ENCODE data around the gene OR10AD1. TPM values are rescaled to one million over a fixed set of nuclear protein-coding genes. Genes with fewer than 3 reads are reported as not detected.
A peak's percentile ranks its signal among the peaks of the same experiment; 100 is the strongest.
"Not testable (repeated sequence)": the region's sequence is repeated elsewhere in the genome, so short reads cannot be mapped to it uniquely, and the experiment has no call there.

OR10AD1 gene
- total RNA-seq, 1 experiment from 2014 or later: not detected

GRCh38 chr12:48156652-48157017 is 46.5 kb downstream of the OR10AD1 start:
- intact Hi-C loops (cut with micrococcal nuclease; ENCODE audit: unreplicated experiment): loop anchor here (1.0 to 5.0 kb wide), 3 partner anchors 49 to 462 kb away; partner anchors contain the start of gene SENP1
- Histone ChIP-seq H2AFZ (peak overlapping the region; percentile 100), H3K36me3 (ENCODE audit: low read depth) (no peaks in the 10 kb centered on the region; the same call in 1 of the 2 replicates), H3K79me2 (ENCODE audit: low read depth) (peaks cover 20% of the 10 kb centered on the region), H3K27me3 (ENCODE audit: insufficient read depth, low read depth) (no peaks in the 10 kb centered on the region), H3F3A (ENCODE audit: insufficient read depth, low read depth) (peaks cover 6% of the 10 kb centered on the region; the same call in 1 of the 2 replicates), H4K20me1 (ENCODE audit: insufficient read depth) (no peaks in the 10 kb centered on the region), H3K4me3 (peak overlapping the region; percentile 90), H3K4me2 (peak overlapping the region; percentile 98), H3K9me3 (ENCODE audit: insufficient read depth, low read depth) (no peaks in the 10 kb centered on the region), H3K27ac (no peak overlapping the region), H3K4me1 (replicated peaks; ENCODE audit: insufficient read depth) (peaks cover 7% of the 10 kb centered on the region; the same call in 1 of the 2 replicates), H3K9me2 (ENCODE audit: insufficient read depth) (no peaks in the 10 kb centered on the region)
- ChIA-PET CTCF (interaction anchor here (0.7 kb wide), 2 partner anchors 505 to 801 kb away, joined by 3 to 10 read pairs; partner anchors contain the start of gene ARF3), POLR2A (ENCODE audit: unreplicated experiment) (interaction anchor here (0.7 kb wide), 1 partner anchor 317 kb away, joined by 26 read pairs; no protein-coding TSS in a partner anchor)
- no TSS peak for BruUV-seq (replicated peaks)
- TF ChIP-seq, protein P1, sequence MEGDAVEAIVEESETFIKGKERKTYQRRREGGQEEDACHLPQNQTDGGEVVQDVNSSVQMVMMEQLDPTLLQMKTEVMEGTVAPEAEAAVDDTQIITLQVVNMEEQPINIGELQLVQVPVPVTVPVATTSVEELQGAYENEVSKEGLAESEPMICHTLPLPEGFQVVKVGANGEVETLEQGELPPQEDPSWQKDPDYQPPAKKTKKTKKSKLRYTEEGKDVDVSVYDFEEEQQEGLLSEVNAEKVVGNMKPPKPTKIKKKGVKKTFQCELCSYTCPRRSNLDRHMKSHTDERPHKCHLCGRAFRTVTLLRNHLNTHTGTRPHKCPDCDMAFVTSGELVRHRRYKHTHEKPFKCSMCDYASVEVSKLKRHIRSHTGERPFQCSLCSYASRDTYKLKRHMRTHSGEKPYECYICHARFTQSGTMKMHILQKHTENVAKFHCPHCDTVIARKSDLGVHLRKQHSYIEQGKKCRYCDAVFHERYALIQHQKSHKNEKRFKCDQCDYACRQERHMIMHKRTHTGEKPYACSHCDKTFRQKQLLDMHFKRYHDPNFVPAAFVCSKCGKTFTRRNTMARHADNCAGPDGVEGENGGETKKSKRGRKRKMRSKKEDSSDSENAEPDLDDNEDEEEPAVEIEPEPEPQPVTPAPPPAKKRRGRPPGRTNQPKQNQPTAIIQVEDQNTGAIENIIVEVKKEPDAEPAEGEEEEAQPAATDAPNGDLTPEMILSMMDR (conservative IDR thresholded peaks at IDR 0.05): no peak
- TF ChIP-seq EZH2 (IDR thresholded peaks at IDR 0.05; ENCODE audit: low read depth): no peak
- DNase-seq: no peak

DNA sequence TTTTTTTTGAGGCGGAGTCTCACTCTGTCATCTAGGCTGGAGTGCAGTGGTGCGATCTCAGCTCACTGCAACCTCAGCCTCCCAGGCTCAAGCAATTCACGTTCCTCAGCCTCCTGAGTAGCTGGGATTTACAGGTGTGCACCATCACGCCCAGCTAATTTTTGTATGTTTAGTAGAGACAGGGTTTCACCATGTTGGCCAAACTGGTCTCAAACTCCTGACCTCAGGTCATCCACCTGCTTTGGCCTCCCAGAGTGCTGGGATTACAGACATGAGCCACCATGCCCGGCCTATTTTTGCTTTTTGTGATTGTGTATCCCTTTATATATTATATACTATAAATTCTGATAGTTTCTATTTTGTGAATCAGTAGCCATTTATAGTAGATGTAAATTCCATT is 47.3 kb downstream of the OR10AD1 start:
- H3K4me1 ChIP-seq (replicated peaks; ENCODE audit: insufficient read depth); DNase-seq; H3K36me3 ChIP-seq (ENCODE audit: low read depth); H3F3A ChIP-seq (ENCODE audit: insufficient read depth, low read depth); H3K4me3 ChIP-seq; H3K27ac ChIP-seq; H3K27me3 ChIP-seq (ENCODE audit: insufficient read depth, low read depth); H3K9me2 ChIP-seq (ENCODE audit: insufficient read depth); H4K20me1 ChIP-seq (ENCODE audit: insufficient read depth); H2AFZ ChIP-seq; BruUV-seq (replicated peaks); H3K9me3 ChIP-seq (ENCODE audit: insufficient read depth, low read depth); POLR2A ChIA-PET (ENCODE audit: unreplicated experiment): not testable (repeated sequence)
- CTCF ChIA-PET: interaction anchor here (0.6 kb wide), 1 partner anchor 839 kb away, joined by 12 read pairs; no protein-coding TSS in a partner anchor
- peaks cover 20% of the 10 kb centered on the region for H3K79me2 ChIP-seq (ENCODE audit: low read depth)
- intact Hi-C loops (cut with micrococcal nuclease; ENCODE audit: unreplicated experiment): loop anchor here (2.0 to 5.0 kb wide), 2 partner anchors 48 to 255 kb away; partner anchors contain the start of gene SENP1
- H3K4me2 ChIP-seq: 0 out of 2 replicates have a peak overlapping the region, but pooled peaks have one; percentile 98

Other genes starting within 250 kb of the OR10AD1 start
- gene TMEM106C, start 239.7 kb downstream of the OR10AD1 start, total RNA-seq (2021): 99.4 and 100 TPM in 2 replicates
- not detected in 2 replicates for gene COL2A1, start 198.8 kb downstream of the OR10AD1 start, total RNA-seq (2021)
- 20.9 and 23.0 TPM in 2 replicates for gene SENP1, start 97.2 kb downstream of the OR10AD1 start, total RNA-seq (2021)
- gene PFKM, start 83.9 kb downstream of the OR10AD1 start, total RNA-seq (2021): 63.2 and 67.6 TPM in 2 replicates
- 21.8 and 25.1 TPM in 2 replicates for gene ASB8, start 45.8 kb downstream of the OR10AD1 start, total RNA-seq (2021)
- gene CCDC184, start 19.6 kb downstream of the OR10AD1 start, total RNA-seq (2021): not detected in 2 replicates
- gene ZNF641, start 147.6 kb upstream of the OR10AD1 start, total RNA-seq (2021): 1.4 and 2.5 TPM in 2 replicates

Data from PC-9 (cell line).